ENCODE measurements around the gene LINC00237. TPM values are rescaled to one million over a fixed set of nuclear protein-coding genes. Genes with fewer than 3 reads are reported as not detected.

Gene LINC00237
- total and polyA plus RNA-seq, 7 donors, result not detected

DNA sequence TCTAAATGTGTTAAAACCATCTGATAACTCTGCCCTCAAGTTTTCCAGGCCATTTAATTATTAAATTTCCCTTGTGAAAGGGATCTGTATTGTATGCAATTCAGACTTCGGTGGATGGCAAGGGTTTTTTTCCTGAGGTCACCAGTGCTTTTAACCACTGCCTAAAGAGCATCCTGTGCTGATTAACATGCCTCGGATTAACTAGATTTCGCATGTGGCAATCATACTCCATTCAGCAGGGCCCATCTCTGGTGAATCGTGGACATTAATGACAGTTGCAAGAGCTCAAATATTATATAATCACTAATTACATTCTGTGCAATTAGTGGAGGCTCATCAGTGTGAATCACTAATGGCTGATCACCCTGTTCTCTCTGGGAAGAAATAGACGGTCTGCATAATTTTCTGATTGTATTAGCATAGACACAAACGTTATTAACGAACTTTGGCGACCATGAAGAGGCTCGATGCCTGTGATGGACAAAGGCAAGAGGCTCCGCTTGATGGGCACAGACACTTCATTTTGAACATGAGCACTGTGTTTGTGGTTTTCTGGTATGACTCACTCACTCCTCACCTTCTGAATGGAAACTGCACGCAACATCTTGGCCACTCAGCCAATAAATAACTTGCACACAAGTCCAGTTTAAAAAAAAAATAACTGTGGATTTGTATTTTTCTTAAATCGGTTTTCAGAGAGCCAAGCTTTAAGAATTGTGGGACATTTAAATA, 31.4 kb downstream of the LINC00237 start:
- no peak for TF ChIP-seq CTCF (IDR thresholded peaks at IDR 0.05)
- no peak for TF ChIP-seq POLR2A (IDR thresholded peaks at IDR 0.05)
- no peak for TF ChIP-seq POLR2AphosphoS5 (IDR thresholded peaks at IDR 0.05)
- TF ChIP-seq EP300 (IDR thresholded peaks at IDR 0.05), result no peak
- Histone ChIP-seq H3K4me3 (no peak overlapping the region), H3K36me3 (no peaks in the 10 kb centered on the region), H3K27me3 (no peaks in the 10 kb centered on the region), H3K4me1 (no peaks in the 10 kb centered on the region), H3K9me3 (no peaks in the 10 kb centered on the region), H3K27ac (no peak overlapping the region)
- WGBS, 2 donors, result 78 to 84% methylated on average over 12 of the region's 12 CpGs
- intact Hi-C loops (cut with DNase I), result no loop called here
- DNase-seq, result no peak

- H3K27me3 ChIP-seq, result no peaks in the 10 kb centered on the region
These were observed 38.9 kb downstream of the LINC00237 start for GRCh38 chr20:21067255-21067654.

GRCh38 chr20:21064924-21065323, 41.2 kb downstream of the LINC00237 start:
- intact Hi-C loops (cut with DNase I), result no loop called here
- H3K27me3 ChIP-seq, result no peaks in the 10 kb centered on the region

More at GRCh38 chr20:21067255-21067654, 38.9 kb downstream of the LINC00237 start:
- WGBS, 2 donors, result 42 to 81% methylated on average over 1 of the region's 1 CpG
- TF ChIP-seq POLR2A (IDR thresholded peaks at IDR 0.05) (no peak), EP300 (IDR thresholded peaks at IDR 0.05) (no peak), POLR2AphosphoS5 (IDR thresholded peaks at IDR 0.05) (no peak), CTCF (IDR thresholded peaks at IDR 0.05) (no peak)
- H3K36me3 ChIP-seq, result no peaks in the 10 kb centered on the region
- intact Hi-C loops (cut with DNase I), result no loop called here
- no peaks in the 10 kb centered on the region for H3K4me1 ChIP-seq
- H3K9me3 ChIP-seq, result no peaks in the 10 kb centered on the region
- DNase-seq, result no peak
- no peak overlapping the region for H3K4me3 ChIP-seq
- H3K27ac ChIP-seq, result no peak overlapping the region

DNA sequence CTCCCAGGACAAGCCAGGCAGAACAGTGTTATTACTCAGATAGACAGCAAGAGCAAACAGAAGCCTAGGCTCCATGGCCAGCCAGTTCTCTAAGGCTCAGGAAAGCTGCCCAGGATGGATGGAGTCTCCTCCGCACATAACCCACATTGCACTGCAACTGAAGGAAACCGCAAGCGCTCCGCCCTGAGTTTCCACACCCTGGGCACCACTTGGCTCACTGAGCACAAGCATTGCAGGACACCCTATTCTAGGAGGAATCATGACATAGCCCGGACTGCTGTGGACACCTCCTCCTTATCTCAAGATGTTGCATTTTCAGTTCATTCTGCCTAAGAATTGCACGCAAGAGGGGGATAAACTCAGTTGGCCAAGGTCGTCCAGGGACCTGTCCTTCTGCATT, 42.9 kb downstream of the LINC00237 start:
- no peaks in the 10 kb centered on the region for H3K27me3 ChIP-seq
- H3K4me3 ChIP-seq, result no peak overlapping the region
- H3K36me3 ChIP-seq, result no peaks in the 10 kb centered on the region
- 86 to 90% methylated on average over 7 of the region's 7 CpGs for WGBS, 2 donors
- no peak overlapping the region for H3K27ac ChIP-seq
- no peaks in the 10 kb centered on the region for H3K9me3 ChIP-seq
- no peaks in the 10 kb centered on the region for H3K4me1 ChIP-seq
- DNase-seq, result no peak
- intact Hi-C loops (cut with DNase I), result no loop called here
- TF ChIP-seq POLR2AphosphoS5 (IDR thresholded peaks at IDR 0.05) (no peak), EP300 (IDR thresholded peaks at IDR 0.05) (no peak), POLR2A (IDR thresholded peaks at IDR 0.05) (no peak), CTCF (IDR thresholded peaks at IDR 0.05) (no peak)

More at GRCh38 chr20:21064924-21065323, 41.2 kb downstream of the LINC00237 start:
- Histone ChIP-seq H3K4me1 (no peaks in the 10 kb centered on the region), H3K36me3 (no peaks in the 10 kb centered on the region), H3K4me3 (no peak overlapping the region), H3K27ac (no peak overlapping the region), H3K9me3 (no peaks in the 10 kb centered on the region)
- DNase-seq, result no peak
- TF ChIP-seq POLR2AphosphoS5 (IDR thresholded peaks at IDR 0.05) (no peak), CTCF (IDR thresholded peaks at IDR 0.05) (no peak)

Data from sigmoid colon (tissue), 7 donors.